DMS114 treated with DMSO at 0.1 percent for 48 hours (cell line): Measurements from ENCODE around the gene GALNT2.

Experiments
- DNase-seq: peaks from one replicate; lab custom pipeline; 2025; ENCODE audit not compliant: unreplicated experiment; lab: John Stamatoyannopoulos, UW

GALNT2 gene

DNA sequence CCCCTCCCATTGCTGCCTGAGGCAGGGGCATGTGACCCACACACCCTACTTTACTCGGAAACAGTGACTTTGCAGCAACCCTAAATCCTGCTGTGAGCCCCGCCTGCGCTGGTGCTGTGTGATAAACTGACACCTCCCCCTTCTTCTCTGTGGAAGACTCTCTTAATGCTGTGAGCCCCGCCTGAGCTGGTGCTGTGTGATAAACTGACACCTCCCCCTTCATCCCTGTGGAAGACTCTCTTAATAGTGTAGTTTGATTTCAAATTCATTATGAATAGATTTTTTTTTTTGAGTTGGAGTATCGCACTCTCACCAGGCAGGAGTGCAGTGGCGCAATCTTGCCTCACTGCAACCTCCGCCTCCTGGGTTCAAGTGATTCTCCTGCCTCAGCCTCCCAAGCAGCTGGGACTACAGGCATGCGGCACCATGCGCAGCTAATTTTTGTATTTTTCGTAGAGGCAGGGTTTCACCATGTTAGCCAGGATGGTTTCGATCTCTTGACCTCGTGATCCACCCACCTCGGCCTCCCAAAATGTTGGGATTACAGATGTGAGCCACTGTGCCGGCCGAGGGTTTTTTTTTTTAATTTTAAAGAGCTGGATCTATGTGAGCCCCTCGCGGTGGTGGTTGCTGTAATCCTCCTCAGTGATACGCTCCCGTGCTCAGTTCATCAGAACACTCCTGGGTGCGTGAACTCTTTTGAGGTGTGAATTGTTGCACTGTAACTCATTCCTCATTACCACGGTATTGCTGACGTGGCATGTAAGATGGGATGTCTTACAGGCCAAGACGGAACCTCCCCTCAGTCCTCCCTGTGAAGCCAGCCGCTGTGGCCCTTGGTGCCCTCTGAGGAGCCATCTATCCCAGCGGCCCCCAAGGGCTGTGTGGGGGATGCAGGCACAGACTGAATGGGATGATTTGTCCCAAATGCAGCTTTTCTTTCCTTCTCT lies 60.3 kb downstream of the GALNT2 start:
- DNase-seq = no peak

- DNase-seq = no peak
Observed at GRCh38 chr1:230128569-230129285, 61.7 kb downstream of the GALNT2 start.

- DNase-seq = no peak
Observed at GRCh38 chr1:230129341-230129740, 62.3 kb downstream of the GALNT2 start.

DNA sequence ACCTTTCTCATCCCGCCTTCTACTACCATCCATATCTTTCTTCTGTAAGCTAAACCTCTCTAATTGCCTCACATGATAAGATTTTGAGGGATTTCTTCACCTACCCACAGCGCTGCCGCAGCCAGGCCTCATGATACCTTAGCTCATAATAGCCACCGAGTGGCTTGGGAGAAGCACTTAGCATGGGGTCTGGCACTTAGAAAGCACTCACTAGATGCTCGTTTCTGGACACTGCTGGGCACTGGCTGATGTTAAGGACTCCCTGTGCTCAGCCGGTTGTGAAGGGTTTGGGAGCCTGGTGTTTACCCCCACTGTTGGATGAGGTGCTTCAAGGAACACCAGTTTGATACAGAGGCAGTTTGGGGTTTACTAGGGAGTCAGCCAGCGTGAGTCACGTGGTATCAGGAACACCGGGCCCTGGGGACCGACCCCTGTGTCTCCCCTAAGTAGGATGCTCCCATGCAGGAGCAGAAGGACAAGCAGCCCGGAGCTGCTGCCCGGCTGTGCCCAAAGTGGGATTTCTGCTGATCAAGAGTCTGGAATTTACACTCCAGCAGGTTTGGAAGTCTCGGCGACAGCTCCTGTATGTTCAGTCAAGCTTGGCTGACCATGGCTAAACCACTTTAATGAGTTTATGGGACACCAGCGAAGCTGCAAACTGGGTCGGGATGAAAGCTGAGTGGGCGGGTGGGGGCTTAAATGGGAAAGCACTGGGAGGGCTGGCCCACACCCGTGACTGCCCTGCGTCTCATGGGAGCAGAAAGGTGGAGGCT lies 63.3 kb downstream of the GALNT2 start:
- DNase-seq = no peak

DNA sequence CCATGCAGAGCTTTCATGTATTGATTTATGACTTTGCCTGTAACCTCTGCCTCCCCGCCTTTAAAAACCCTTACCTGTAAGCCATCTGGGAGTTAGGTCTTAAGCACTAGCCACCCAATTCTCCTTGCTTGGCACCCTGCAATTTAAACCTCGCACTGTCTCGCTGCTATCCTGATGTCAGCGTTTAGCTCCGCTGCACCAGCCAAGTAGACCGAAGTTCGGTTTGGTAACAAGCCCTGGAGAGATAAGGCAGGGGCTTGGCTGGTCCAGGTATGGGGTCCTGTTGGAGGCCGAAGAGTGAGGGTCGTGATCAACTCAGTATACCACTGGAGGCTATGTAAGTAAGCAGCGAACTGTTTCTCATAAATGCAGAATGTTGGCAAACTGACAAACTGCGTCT lies 64.4 kb downstream of the GALNT2 start:
- no peak for DNase-seq

DNA sequence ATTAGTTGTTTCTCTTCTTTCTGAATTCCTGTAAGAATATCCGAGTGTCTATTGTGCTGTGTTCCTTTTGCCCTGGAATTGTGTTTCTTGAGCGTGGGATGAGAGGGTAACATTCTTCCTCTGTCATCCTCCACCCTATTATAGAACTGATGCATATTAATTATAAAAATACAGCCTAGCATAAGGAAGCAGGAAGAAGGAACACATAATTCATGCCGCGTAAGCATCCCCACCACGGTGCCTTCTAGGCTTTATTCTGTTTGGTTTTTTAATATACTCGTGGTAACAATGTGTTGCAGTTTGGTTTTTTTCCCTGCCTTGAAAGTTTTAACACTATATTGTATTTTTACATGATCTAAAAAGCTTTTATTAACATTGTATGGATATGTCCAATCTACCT lies 65.7 kb downstream of the GALNT2 start:
- no peak for DNase-seq

DNA sequence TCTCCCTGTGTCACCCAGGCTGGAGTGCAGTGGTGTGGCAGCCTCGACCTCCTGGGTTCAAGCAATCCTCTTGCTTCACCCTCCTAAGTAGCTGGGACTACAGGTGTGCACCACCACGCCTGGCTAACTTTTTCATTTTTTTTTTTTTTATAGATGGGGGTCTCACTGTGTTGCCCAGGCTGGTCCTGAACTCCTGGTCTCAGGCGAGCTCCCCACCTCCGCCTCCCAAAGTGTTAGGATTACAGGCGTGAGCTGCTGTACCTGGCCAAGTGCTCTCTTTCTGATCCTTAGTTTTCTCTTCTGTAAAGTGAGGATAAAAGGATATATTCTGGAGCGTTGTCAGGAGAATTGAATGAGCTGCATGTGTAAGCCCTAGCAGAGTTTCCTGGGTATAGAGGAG lies 68.7 kb downstream of the GALNT2 start:
- no peak for DNase-seq

- DNase-seq = no peak
Observed at GRCh38 chr1:230136453-230137336, 69.7 kb downstream of the GALNT2 start.

DNA sequence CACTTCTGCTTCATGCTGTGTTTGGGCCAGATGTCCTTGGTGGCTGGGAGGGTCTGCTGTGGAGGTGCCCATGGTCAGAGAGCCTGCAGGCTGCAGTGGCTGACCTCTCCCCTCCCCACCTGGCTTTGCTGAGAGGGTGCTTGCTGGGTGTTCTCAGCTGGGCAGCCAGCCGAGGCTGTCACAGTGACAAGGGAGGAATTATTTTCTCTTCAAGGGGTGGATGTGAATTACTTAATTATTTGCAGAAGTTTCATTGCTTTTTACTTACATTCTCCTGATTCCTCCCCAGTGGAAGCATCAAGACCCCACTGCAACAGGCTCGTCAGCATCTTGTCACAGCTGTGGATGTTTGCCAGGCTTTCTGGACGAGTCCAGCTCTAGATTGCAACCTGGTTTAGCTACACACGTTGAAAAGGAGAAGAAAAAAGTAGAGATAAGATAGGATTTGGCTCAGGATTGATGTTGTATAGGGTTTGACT lies 70.3 kb downstream of the GALNT2 start:
- no peak for DNase-seq

DNA sequence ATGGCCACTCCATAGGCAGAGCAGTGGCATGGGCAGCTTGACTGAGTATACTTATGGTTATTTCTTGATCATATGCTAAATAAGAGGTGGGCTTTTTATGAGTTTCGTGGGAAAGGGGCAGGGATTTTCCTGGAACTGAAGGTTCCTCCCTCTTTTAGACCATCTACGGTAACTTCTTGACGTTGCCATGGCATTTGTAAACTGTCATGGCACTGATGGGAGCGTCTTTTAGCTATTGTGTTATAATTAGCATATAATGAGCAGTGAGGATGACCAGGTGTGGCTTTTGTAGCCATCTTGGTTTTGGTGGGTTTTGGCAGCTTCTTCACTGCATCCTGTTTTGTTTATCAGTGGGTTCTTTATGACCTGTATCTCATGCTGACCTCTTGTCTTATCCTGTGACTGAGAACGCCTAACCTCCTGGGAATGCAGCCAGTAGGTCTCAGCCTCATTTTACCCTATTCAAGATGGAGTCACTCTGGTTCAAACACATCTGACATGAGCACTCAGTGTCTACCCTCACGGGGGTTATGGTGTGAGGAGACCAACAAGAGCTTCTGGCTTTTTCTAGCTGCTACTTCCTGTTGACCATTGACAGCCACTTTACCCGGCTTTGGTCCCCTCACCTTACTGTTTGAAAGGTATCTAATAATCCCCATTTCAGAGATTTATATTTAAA lies 71.7 kb downstream of the GALNT2 start:
- no peak for DNase-seq

GRCh38 chr1:230139315-230139714 lies 72.3 kb downstream of the GALNT2 start:
- DNase-seq = no peak

DNA sequence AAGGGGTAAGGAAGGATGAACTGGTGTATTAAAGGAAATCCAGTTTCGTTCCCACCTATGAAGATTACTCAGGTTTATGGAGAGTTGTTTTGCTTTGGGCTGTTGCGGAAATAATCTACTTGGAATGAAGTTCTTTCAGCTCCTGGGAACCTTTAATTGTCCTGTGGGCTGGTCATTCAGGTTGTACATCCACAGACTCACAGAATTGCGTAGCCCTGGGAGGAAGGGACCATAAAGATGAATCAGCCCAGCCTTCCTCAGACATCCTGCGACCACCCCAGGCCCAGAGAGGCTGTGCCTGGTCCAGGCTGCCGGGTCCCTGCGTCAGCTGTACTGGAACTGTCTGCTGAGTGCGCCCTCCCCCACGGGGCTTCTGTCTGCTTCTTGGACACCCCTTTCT lies 72.7 kb downstream of the GALNT2 start:
- DNase-seq = no peak

- DNase-seq = no peak
Observed at GRCh38 chr1:230140221-230141020, 73.4 kb downstream of the GALNT2 start.

DNA sequence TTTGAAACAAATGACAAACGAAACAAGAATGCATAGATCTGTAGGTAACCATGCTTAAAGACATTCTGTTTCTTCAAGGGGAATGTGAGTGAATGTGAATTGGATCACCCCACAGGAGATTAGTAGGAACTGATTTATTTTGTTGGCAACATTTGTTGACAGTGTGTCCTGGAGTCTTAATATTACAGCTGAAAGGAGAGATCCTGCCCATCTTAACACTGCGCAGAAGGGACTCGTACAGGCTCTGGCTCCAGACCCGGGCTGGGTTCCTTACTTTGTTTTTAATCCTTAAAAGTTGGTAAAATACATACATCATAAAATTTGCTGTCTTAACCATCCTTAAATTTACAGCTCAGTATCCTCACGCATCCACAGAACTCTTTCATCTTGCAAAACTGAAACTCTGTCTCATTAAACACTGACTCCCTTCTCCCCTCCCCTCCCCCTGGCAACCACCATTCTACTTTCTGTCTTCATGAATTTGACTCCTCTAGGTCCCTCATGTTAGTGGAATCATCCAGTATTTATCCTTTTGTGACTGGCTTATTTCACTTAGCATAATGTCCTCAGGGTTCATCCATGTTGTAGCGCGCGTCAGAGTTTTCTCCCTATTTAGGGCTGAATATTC lies 74.1 kb downstream of the GALNT2 start:
- no peak for DNase-seq

- no peak for DNase-seq
Observed at GRCh38 chr1:230141797-230142607, 75.0 kb downstream of the GALNT2 start.

- no peak for DNase-seq
Observed at GRCh38 chr1:230142608-230143210, 75.7 kb downstream of the GALNT2 start.

DNA sequence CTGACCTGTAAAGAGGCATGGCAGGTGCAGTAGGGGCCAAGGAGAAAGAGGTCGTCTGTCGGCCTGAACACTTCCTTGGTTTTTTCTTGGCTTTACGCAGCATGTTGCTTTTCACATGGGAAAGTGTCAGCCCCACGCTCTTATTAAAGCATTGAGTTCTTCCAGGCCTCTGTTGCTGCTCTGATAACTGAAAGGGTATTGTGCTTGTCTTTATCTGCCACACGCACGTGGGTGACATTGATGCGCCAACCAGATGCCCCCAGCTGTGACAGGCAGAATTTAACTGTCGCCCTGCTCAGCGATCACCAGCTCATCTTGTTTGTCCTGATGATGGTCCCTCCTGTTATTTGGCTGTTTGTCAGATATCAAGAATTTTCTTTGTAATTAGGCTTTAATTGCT lies 76.5 kb downstream of the GALNT2 start:
- DNase-seq = no peak
